ENCODE results near the gene MS4A6A.
"Not testable (repeated sequence)": the region's sequence is repeated elsewhere in the genome, so short reads cannot be mapped to it uniquely, and the experiment has no call there.

GRCh38 chr11:60188481-60188880 lies 5.6 kb upstream of the MS4A6A start:
- not testable (repeated sequence) for TF ChIP-seq EZH2phosphoT487 (IDR thresholded peaks at IDR 0.05; ENCODE audit: borderline replicate concordance, low read length); EZH2 (IDR thresholded peaks at IDR 0.05; ENCODE audit: low read length, unreplicated experiment)

Data from PC-3 (cell line).